Muscle layer of duodenum (tissue), 2 donors: ENCODE data around the gene SMARCA4.

Experiments
- H3K27ac ChIP-seq: one replicate; pipeline ENCODE4 v1.7.0; 2013; ENCODE audit warnings: mild to moderate bottlenecking, low read length
- H3K27me3 ChIP-seq: one replicate; pipeline ENCODE4 v1.7.0; 2013; ENCODE audit warnings: low read depth, mild to moderate bottlenecking, control low read depth, low read length
- H3K36me3 ChIP-seq, 2 donors: one replicate each; pipeline ENCODE4 v1.7.0; 2013; ENCODE audit warnings: low read length in 2 of 2, control low read depth in 1 of 2, mild to moderate bottlenecking in 1 of 2; ENCODE audit not compliant: insufficient read depth in 2 of 2, control insufficient read depth in 1 of 2
- H3K4me1 ChIP-seq, 2 donors: one replicate each; pipeline ENCODE4 v1.7.0; 2013; ENCODE audit warnings: low read length in 2 of 2, mild to moderate bottlenecking in 2 of 2, control low read depth in 1 of 2, moderate library complexity in 1 of 2; ENCODE audit not compliant: insufficient read depth in 2 of 2, control insufficient read depth in 1 of 2
- H3K4me3 ChIP-seq, 2 donors: one replicate each; pipeline ENCODE4 v1.7.0; 2013; ENCODE audit warnings: low read length in 2 of 2, low read depth in 1 of 2, mild to moderate bottlenecking in 1 of 2
- H3K9me3 ChIP-seq, 2 donors: one replicate each; pipeline ENCODE4 v1.7.0; 2013; ENCODE audit warnings: low read length in 2 of 2, control low read depth in 1 of 2, mild to moderate bottlenecking in 1 of 2; ENCODE audit not compliant: control insufficient read depth in 1 of 2
- donor health status: healthy.

The SMARCA4 gene

GRCh38 chr19:11018179-11018578 is 57.3 kb downstream of the SMARCA4 start:
- Histone ChIP-seq H3K27me3 (no peaks in the 10 kb centered on the region), H3K27ac (no peak overlapping the region), H3K9me3 (no peaks in the 10 kb centered on the region), H3K4me3 (no peak overlapping the region), H3K4me1 (no peaks in the 10 kb centered on the region), H3K36me3 (peaks cover 60 to 92% of the 10 kb centered on the region in 2 donors)

- Histone ChIP-seq H3K4me3 (no peak overlapping the region), H3K36me3 (peaks cover 60 to 92% of the 10 kb centered on the region in 2 donors), H3K27ac (no peak overlapping the region), H3K4me1 (no peaks in the 10 kb centered on the region), H3K9me3 (no peaks in the 10 kb centered on the region), H3K27me3 (no peaks in the 10 kb centered on the region)
Observed at GRCh38 chr19:11018763-11019162, 57.9 kb downstream of the SMARCA4 start.

- peaks cover 61 to 92% of the 10 kb centered on the region in 2 donors for H3K36me3 ChIP-seq
Observed at GRCh38 chr19:11019262-11019661, 58.4 kb downstream of the SMARCA4 start.

GRCh38 chr19:11019824-11020223 is 59.0 kb downstream of the SMARCA4 start:
- Histone ChIP-seq H3K4me1 (no peaks in the 10 kb centered on the region), H3K4me3 (no peak overlapping the region), H3K9me3 (no peaks in the 10 kb centered on the region), H3K36me3 (peaks cover 60 to 94% of the 10 kb centered on the region in 2 donors), H3K27me3 (no peaks in the 10 kb centered on the region), H3K27ac (no peak overlapping the region)

More at GRCh38 chr19:11019262-11019661, 58.4 kb downstream of the SMARCA4 start:
- no peaks in the 10 kb centered on the region for H3K9me3 ChIP-seq
- no peaks in the 10 kb centered on the region for H3K27me3 ChIP-seq
- H3K27ac ChIP-seq = no peak overlapping the region
- no peaks in the 10 kb centered on the region for H3K4me1 ChIP-seq
- no peak overlapping the region for H3K4me3 ChIP-seq

GRCh38 chr19:11020423-11020822 is 59.6 kb downstream of the SMARCA4 start:
- H3K27me3 ChIP-seq = no peaks in the 10 kb centered on the region
- peaks cover 56 to 94% of the 10 kb centered on the region in 2 donors for H3K36me3 ChIP-seq
- H3K4me3 ChIP-seq = no peak overlapping the region
- no peak overlapping the region for H3K27ac ChIP-seq
- H3K4me1 ChIP-seq = no peaks in the 10 kb centered on the region
- no peaks in the 10 kb centered on the region for H3K9me3 ChIP-seq

- H3K9me3 ChIP-seq = no peaks in the 10 kb centered on the region
- peaks cover 56 to 97% of the 10 kb centered on the region in 2 donors for H3K36me3 ChIP-seq
- H3K4me1 ChIP-seq = no peaks in the 10 kb centered on the region
- H3K4me3 ChIP-seq = no peak overlapping the region
- no peaks in the 10 kb centered on the region for H3K27me3 ChIP-seq
- no peak overlapping the region for H3K27ac ChIP-seq
Observed at GRCh38 chr19:11020982-11021759, 60.3 kb downstream of the SMARCA4 start.

GRCh38 chr19:11021760-11022144 is 60.9 kb downstream of the SMARCA4 start:
- H3K9me3 ChIP-seq = no peaks in the 10 kb centered on the region
- no peaks in the 10 kb centered on the region for H3K4me1 ChIP-seq
- no peak overlapping the region for H3K27ac ChIP-seq
- H3K36me3 ChIP-seq = peaks cover 55 to 92% of the 10 kb centered on the region in 2 donors
- no peak overlapping the region for H3K4me3 ChIP-seq
- no peaks in the 10 kb centered on the region for H3K27me3 ChIP-seq

GRCh38 chr19:11023016-11023415 is 62.2 kb downstream of the SMARCA4 start:
- H3K27ac ChIP-seq = no peak overlapping the region
- H3K4me1 ChIP-seq = no peaks in the 10 kb centered on the region
- no peak overlapping the region for H3K4me3 ChIP-seq
- no peaks in the 10 kb centered on the region for H3K9me3 ChIP-seq
- peaks cover 50 to 92% of the 10 kb centered on the region in 2 donors for H3K36me3 ChIP-seq
- no peaks in the 10 kb centered on the region for H3K27me3 ChIP-seq

- Histone ChIP-seq H3K4me1 (no peaks in the 10 kb centered on the region), H3K36me3 (peaks cover 51 to 92% of the 10 kb centered on the region in 2 donors), H3K9me3 (no peaks in the 10 kb centered on the region), H3K27ac (no peak overlapping the region), H3K4me3 (no peak overlapping the region), H3K27me3 (no peaks in the 10 kb centered on the region)
Observed at GRCh38 chr19:11023710-11024109, 62.9 kb downstream of the SMARCA4 start.

GRCh38 chr19:11024259-11024658 is 63.4 kb downstream of the SMARCA4 start:
- no peak overlapping the region for H3K27ac ChIP-seq
- H3K9me3 ChIP-seq = no peaks in the 10 kb centered on the region
- H3K27me3 ChIP-seq = no peaks in the 10 kb centered on the region
- H3K4me1 ChIP-seq = no peaks in the 10 kb centered on the region
- peaks cover 51 to 92% of the 10 kb centered on the region in 2 donors for H3K36me3 ChIP-seq
- H3K4me3 ChIP-seq = no peak overlapping the region

GRCh38 chr19:11025006-11025405 is 64.2 kb downstream of the SMARCA4 start:
- Histone ChIP-seq H3K27me3 (no peaks in the 10 kb centered on the region), H3K4me1 (no peaks in the 10 kb centered on the region), H3K9me3 (no peaks in the 10 kb centered on the region), H3K27ac (no peak overlapping the region), H3K4me3 (no peak overlapping the region), H3K36me3 (peaks cover 47 to 92% of the 10 kb centered on the region in 2 donors)

GRCh38 chr19:11025445-11025844 is 64.6 kb downstream of the SMARCA4 start:
- Histone ChIP-seq H3K4me3 (no peak overlapping the region), H3K36me3 (peaks cover 51 to 93% of the 10 kb centered on the region in 2 donors), H3K27ac (no peak overlapping the region), H3K9me3 (no peaks in the 10 kb centered on the region), H3K27me3 (no peaks in the 10 kb centered on the region), H3K4me1 (no peaks in the 10 kb centered on the region)
